ENCODE data around the gene NPTXR.

DNA sequence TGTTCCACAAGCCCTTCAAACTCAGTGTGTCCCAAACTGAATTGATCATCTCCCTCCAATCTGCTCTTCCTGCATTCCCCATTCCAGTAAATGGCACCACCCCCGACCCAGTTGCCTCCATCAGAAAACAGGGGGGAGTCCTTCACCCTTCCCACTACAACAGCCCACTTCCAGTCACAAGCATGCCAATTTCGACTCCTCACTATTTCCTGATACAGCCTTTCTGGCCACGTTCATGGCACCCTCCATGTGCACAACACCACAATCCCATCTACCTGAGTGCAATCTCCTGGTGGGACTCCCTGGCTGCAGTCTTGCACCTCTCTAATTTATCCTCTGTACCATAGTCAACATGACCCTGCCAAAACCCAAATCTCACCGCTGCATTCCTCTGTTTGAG, 48.3 kb downstream of the NPTXR start:
- TF ChIP-seq EZH2 (IDR thresholded peaks at IDR 0.05; ENCODE audit: insufficient read depth, poor library complexity, severe bottlenecking) (no peak), EZH2phosphoT487 (IDR thresholded peaks at IDR 0.05; ENCODE audit: insufficient read depth, low read depth) (no peak)

All from GM23248 (cell line).